IPS-18a (cell line): ENCODE results near the gene HCRTR1.

Experiments
- H3K27ac ChIP-seq: one replicate; pipeline ENCODE4 v1.5.1; 2013; ENCODE audit warnings: low read length
- H3K27me3 ChIP-seq: one replicate; pipeline ENCODE4 v1.6.1; 2013; ENCODE audit warnings: mild to moderate bottlenecking, low read length; ENCODE audit not compliant: control insufficient read depth, insufficient read depth
- H3K36me3 ChIP-seq: one replicate; pipeline ENCODE4 v1.6.1; 2013; ENCODE audit warnings: low read depth, low read length; ENCODE audit not compliant: control insufficient read depth
- H3K4me1 ChIP-seq: one replicate; pipeline ENCODE4 v1.6.1; 2013; ENCODE audit warnings: low read depth, low read length; ENCODE audit not compliant: control insufficient read depth
- H3K4me3 ChIP-seq: one replicate; pipeline ENCODE4 v1.5.1; 2013; ENCODE audit warnings: low read length
- H3K9ac ChIP-seq: one replicate; pipeline ENCODE4 v1.6.1; 2013; ENCODE audit warnings: mild to moderate bottlenecking, low read length, moderate library complexity
- H3K9me3 ChIP-seq: one replicate; pipeline ENCODE4 v1.6.1; 2013; ENCODE audit warnings: low read depth, low read length; ENCODE audit not compliant: control insufficient read depth

The HCRTR1 gene

DNA sequence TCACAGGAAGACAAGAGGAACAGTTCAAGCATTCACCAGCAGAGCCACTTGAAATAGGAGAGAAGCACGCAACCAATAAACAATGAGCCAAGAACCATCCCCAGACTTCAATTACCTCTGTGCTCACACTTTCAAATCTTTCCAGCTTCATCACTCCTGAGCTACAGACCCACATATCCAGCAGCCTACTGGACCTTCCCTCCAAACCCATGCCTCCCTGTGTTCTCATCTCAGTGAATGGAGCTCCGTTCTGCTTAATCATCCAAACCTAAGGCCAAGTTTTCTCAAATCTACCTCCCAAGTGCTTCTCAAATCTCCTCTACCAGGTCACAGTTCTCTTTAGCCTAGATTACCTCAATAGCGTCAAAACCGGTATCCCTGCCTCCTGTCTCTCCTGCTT lies 23.5 kb downstream of the HCRTR1 start:
- Histone ChIP-seq H3K27me3 (no peaks in the 10 kb centered on the region), H3K27ac (no peak overlapping the region), H3K9me3 (no peaks in the 10 kb centered on the region), H3K36me3 (no peaks in the 10 kb centered on the region), H3K4me1 (peaks cover 6% of the 10 kb centered on the region), H3K9ac (no peak overlapping the region), H3K4me3 (no peak overlapping the region)

DNA sequence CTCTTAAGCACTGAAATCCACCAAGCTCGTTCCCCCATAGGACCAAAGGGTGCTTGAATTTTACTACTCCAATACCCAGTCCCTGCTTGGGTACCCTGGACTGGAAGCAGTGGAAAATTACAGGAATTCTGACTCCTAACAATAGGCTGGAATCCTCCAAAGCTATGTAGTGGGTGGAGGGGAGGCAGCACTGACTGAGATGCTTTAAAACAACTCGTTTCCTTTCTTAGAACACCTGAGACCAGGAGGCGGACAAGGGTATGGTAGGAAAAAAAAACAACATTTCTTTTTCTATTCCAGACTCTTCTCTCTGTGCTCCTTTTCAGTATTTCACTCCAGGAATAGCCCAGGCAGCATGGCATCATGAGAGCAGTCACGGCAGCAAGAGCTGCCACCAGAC lies 24.9 kb downstream of the HCRTR1 start:
- Histone ChIP-seq H3K4me1 (peaks cover 6% of the 10 kb centered on the region), H3K9me3 (no peaks in the 10 kb centered on the region), H3K27ac (no peak overlapping the region), H3K4me3 (no peak overlapping the region), H3K36me3 (no peaks in the 10 kb centered on the region), H3K27me3 (no peaks in the 10 kb centered on the region), H3K9ac (no peak overlapping the region)

DNA sequence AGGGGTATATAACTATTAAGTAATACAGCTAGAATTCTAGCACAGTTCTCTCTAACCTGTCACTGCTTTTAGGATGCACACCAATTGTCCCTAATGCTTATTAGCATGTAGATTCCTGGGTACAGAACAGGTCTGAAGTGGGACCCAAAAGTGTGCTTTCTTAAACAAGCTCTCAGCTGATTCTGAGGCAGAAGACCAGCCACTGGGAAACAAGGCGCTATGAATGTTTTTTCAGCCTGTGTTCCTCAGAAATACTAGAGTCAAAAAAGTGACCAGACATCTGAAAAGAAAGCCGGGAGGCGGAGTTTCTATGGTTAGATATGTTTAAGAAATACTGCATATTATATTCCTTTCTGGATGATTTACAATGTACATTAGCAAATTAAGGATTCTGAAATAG lies 25.4 kb downstream of the HCRTR1 start:
- no peaks in the 10 kb centered on the region for H3K36me3 ChIP-seq
- H3K27ac ChIP-seq = no peak overlapping the region
- H3K4me3 ChIP-seq = no peak overlapping the region
- no peaks in the 10 kb centered on the region for H3K9me3 ChIP-seq
- no peaks in the 10 kb centered on the region for H3K27me3 ChIP-seq
- no peak overlapping the region for H3K9ac ChIP-seq
- peaks cover 6% of the 10 kb centered on the region for H3K4me1 ChIP-seq

DNA sequence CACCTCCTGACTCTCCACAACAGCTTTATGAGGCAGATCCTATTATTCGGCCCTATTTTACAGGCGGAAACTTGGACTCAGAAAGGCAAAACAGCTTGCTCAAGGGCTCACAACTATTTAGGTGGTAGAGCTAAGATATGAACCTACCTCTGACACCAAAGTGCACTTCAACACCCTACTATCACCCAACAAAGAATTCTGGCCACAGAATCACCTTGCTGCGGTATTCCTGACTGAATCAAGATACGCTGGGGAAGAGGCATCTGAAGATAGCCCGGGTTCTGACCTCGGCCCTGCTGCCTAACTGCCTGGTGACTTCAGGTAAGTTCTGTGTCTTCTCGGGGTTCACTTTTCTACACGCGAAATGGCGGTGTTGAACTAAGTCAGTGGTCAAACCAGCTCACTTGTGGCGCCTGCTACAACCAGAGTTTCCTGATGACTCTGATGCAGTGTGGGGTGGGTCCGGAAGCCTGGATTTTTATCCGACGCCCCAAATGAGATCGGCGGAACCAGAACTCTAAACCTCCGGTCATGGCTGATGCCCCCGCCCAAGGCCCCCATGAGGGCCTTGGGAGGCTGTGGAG lies 26.6 kb downstream of the HCRTR1 start:
- no peaks in the 10 kb centered on the region for H3K36me3 ChIP-seq
- peak overlapping the region; percentile 98 for H3K4me3 ChIP-seq
- no peaks in the 10 kb centered on the region for H3K9me3 ChIP-seq
- H3K27ac ChIP-seq = peak overlapping the region; percentile 98
- H3K9ac ChIP-seq = peak overlapping the region; percentile 97
- no peaks in the 10 kb centered on the region for H3K27me3 ChIP-seq
- peaks cover 6% of the 10 kb centered on the region for H3K4me1 ChIP-seq

GRCh38 chr1:31644560-31645273 lies 27.2 kb downstream of the HCRTR1 start, which contains the start of gene PEF1:
TSS of gene PEF1 (minus strand) at chr1:31644876. CDS start at chr1:31644864, 12 bp downstream.
- H3K4me3 ChIP-seq = peak within 1 kb of the TSS; percentile 98
- H3K9ac ChIP-seq = peak within 1 kb of the TSS; percentile 97
- H3K4me1 ChIP-seq = peaks cover 6% of the 10 kb centered on the region
- H3K27ac ChIP-seq = peak within 1 kb of the TSS; percentile 98
- no peaks in the 10 kb centered on the region for H3K9me3 ChIP-seq
- no peaks in the 10 kb centered on the region for H3K27me3 ChIP-seq
- H3K36me3 ChIP-seq = no peaks in the 10 kb centered on the region

DNA sequence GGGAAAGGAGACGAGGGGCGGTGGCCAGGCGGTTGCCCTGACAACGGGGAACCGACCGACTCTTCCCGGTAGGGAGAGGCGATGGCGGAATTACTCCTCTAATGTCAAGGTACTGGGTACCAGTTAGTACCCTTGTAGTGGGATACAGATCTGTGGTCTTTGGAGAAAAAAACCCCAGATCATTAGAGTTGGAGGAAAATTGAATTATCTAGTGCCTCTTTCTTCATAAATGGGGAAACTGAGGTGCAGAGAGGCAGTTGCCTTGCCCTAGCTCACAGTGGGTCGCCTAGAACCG lies 27.7 kb downstream of the HCRTR1 start:
- Histone ChIP-seq H3K9ac (peak overlapping the region; percentile 97), H3K27ac (peak overlapping the region; percentile 98), H3K9me3 (no peaks in the 10 kb centered on the region), H3K4me3 (peak overlapping the region; percentile 98), H3K27me3 (no peaks in the 10 kb centered on the region), H3K4me1 (peaks cover 6% of the 10 kb centered on the region), H3K36me3 (no peaks in the 10 kb centered on the region)

GRCh38 chr1:31646259-31646960 lies 28.9 kb downstream of the HCRTR1 start:
- Histone ChIP-seq H3K36me3 (no peaks in the 10 kb centered on the region), H3K4me1 (peaks cover 6% of the 10 kb centered on the region), H3K9ac (no peak overlapping the region), H3K27ac (no peak overlapping the region), H3K27me3 (no peaks in the 10 kb centered on the region), H3K9me3 (no peaks in the 10 kb centered on the region), H3K4me3 (no peak overlapping the region)

- H3K9ac ChIP-seq = no peak overlapping the region
- H3K9me3 ChIP-seq = no peaks in the 10 kb centered on the region
- H3K4me3 ChIP-seq = no peak overlapping the region
- no peak overlapping the region for H3K27ac ChIP-seq
- no peaks in the 10 kb centered on the region for H3K36me3 ChIP-seq
- peaks cover 6% of the 10 kb centered on the region for H3K4me1 ChIP-seq
- no peaks in the 10 kb centered on the region for H3K27me3 ChIP-seq
Observed at GRCh38 chr1:31647106-31647505, 29.6 kb downstream of the HCRTR1 start.

DNA sequence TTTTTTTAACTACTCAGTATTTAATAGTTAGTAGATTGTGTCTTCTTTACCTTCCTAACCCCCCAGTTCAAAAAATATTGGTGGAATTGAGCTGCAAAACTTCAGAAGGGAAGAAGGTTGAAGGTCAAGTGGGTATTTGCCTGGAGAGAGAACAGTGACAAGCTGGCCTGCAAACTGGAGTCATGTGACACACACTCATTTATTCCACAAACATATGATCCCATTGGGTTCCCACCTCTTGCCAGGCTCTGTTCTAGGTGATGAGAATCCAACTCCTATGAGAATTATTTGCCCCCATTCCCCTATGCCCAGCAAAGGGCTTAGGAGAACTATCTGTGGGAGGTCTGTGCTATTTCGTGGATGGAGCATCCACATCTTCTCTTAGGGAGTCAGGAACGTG lies 30.7 kb downstream of the HCRTR1 start:
- no peaks in the 10 kb centered on the region for H3K36me3 ChIP-seq
- no peak overlapping the region for H3K27ac ChIP-seq
- H3K4me1 ChIP-seq = peaks cover 6% of the 10 kb centered on the region
- H3K9me3 ChIP-seq = no peaks in the 10 kb centered on the region
- no peak overlapping the region for H3K4me3 ChIP-seq
- no peaks in the 10 kb centered on the region for H3K27me3 ChIP-seq
- no peak overlapping the region for H3K9ac ChIP-seq

GRCh38 chr1:31648641-31649357 lies 31.3 kb downstream of the HCRTR1 start:
- peaks cover 2% of the 10 kb centered on the region for H3K4me1 ChIP-seq
- H3K27me3 ChIP-seq = no peaks in the 10 kb centered on the region
- no peak overlapping the region for H3K27ac ChIP-seq
- H3K9ac ChIP-seq = no peak overlapping the region
- no peaks in the 10 kb centered on the region for H3K9me3 ChIP-seq
- H3K4me3 ChIP-seq = no peak overlapping the region
- no peaks in the 10 kb centered on the region for H3K36me3 ChIP-seq

DNA sequence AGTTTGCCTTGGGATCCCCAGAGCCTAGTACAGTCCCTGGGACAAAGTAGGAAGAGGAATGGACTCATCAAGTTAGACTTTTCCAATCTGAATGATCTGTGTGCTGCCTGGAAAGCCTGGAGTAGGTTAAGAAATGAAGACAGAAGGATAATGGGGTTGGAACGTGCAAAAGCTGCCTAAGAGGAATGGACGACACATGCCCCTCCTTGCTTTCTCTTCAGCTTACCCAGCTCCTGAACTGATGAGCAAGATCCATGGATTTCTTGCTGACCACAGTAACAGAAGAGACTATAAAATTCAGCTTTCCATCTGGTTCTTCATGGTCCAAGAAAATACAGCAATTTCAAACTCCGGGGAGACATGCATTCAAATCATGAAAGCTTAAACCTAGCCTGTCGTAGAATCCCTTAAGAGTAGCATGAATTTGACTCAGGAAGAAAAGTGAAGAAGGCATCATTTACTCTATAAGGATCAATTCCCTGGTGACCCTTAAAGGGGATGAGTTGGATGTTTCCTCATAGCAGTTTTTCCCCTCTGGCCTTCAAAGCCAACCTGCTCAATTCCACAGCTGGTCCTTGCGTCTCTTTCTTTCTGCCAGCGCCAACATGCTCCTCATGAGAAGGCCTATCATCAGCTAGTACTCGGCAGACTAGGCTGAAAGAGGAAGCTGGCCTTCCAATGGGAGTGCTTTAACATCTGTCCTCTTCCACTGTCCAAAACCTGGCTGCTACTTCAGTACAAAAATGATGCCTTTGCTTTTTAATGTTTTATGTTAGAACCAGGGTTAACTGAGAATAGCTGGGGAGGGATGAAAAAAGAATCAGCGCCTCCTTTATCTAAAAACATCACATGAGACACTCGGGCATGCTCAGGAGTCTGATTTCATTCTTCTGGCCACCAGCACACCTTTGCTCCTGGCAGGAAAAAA lies 32.9 kb downstream of the HCRTR1 start:
- no peak overlapping the region for H3K9ac ChIP-seq
- H3K9me3 ChIP-seq = no peaks in the 10 kb centered on the region
- H3K27me3 ChIP-seq = no peaks in the 10 kb centered on the region
- H3K4me1 ChIP-seq = no peaks in the 10 kb centered on the region
- no peak overlapping the region for H3K4me3 ChIP-seq
- no peaks in the 10 kb centered on the region for H3K36me3 ChIP-seq
- no peak overlapping the region for H3K27ac ChIP-seq
